Measurements from ENCODE around the gene GALNTL6.

GRCh38 chr4:171851295-171851694 lies 38.1 kb downstream of the GALNTL6 start:
- TF ChIP-seq CTCF (optimal IDR thresholded peaks at IDR 0.05 in 1 of 3, IDR thresholded peaks at IDR 0.05 in 1 of 3, conservative IDR thresholded peaks at IDR 0.05 in 1 of 3; ENCODE audit: extremely low read depth in 1 of 3, insufficient read depth in 2 of 3, low read length in 3 of 3), result no peak
- TF ChIP-seq EZH2 (IDR thresholded peaks at IDR 0.05; ENCODE audit: low read length), result no peak

All from keratinocyte (primary cell).